B cell (primary cell): Measurements from ENCODE around the gene HNRNPAB.

ENCODE experiments used
- EZH2 ChIP-seq: IDR thresholded peaks from 2 replicates; pipeline ENCODE4 v1.6.1; 2012; ENCODE audit warnings: borderline replicate concordance, low read depth, mild to moderate bottlenecking, moderate library complexity, low read length; ENCODE audit not compliant: insufficient read depth, poor library complexity, severe bottlenecking
- TF ChIP-seq, protein P1 (sequence below): fragments of 200-600 bp; IDR thresholded peaks from one replicate; pipeline ENCODE4 v1.8.0; 2022; ENCODE audit warnings: antibody characterized with exemption, mild to moderate bottlenecking

- no peak for TF ChIP-seq EZH2
- TF ChIP-seq, protein P1, sequence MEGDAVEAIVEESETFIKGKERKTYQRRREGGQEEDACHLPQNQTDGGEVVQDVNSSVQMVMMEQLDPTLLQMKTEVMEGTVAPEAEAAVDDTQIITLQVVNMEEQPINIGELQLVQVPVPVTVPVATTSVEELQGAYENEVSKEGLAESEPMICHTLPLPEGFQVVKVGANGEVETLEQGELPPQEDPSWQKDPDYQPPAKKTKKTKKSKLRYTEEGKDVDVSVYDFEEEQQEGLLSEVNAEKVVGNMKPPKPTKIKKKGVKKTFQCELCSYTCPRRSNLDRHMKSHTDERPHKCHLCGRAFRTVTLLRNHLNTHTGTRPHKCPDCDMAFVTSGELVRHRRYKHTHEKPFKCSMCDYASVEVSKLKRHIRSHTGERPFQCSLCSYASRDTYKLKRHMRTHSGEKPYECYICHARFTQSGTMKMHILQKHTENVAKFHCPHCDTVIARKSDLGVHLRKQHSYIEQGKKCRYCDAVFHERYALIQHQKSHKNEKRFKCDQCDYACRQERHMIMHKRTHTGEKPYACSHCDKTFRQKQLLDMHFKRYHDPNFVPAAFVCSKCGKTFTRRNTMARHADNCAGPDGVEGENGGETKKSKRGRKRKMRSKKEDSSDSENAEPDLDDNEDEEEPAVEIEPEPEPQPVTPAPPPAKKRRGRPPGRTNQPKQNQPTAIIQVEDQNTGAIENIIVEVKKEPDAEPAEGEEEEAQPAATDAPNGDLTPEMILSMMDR, result no peak
Observed at GRCh38 chr5:178182158-178182876, 22.0 kb upstream of the HNRNPAB start.
